Activated CD8-positive, alpha-beta T cell treated with anti-CD3 and anti-CD28 coated beads for 36 hours (primary cell): ENCODE results near the gene SAMD4B. TPM values are rescaled to one million over a fixed set of nuclear protein-coding genes. Genes with fewer than 3 reads are reported as not detected.

Experiments
- ATAC-seq: fragments of 200-7000 bp; cut with Tn5 transposase; one replicate; pipeline ENCODE4 v1.10.0; 2021; ENCODE audit warnings: mild to moderate bottlenecking, moderate library complexity
- CTCF ChIA-PET: fragments of 350-600 bp; sonication (Branson Sonifier 250); formaldehyde crosslinking; loops from one replicate; lab custom pipeline; 2021; ENCODE audit warnings: antibody characterized with exemption; lab: Charles Lee
- POLR2A ChIA-PET: fragments of 350-600 bp; sonication (Branson Sonifier 250); formaldehyde crosslinking; loops from one replicate; lab custom pipeline; 2021; ENCODE audit warnings: antibody characterized with exemption; lab: Charles Lee
- DNase-seq: peaks from one replicate; pipeline ENCODE4 v3.0.0-alpha.2; 2020
- H3K27ac Mint-ChIP-seq: one replicate; pipeline ENCODE4 v1.8.0; 2021; ENCODE audit warnings: mild to moderate bottlenecking, mixed read lengths
- H3K27me3 Mint-ChIP-seq: one replicate; pipeline ENCODE4 v1.8.0; 2021; ENCODE audit warnings: mixed read lengths
- H3K36me3 Mint-ChIP-seq: one replicate; pipeline ENCODE4 v1.8.0; 2021; ENCODE audit warnings: low read depth, mixed read lengths
- H3K4me1 Mint-ChIP-seq: one replicate; pipeline ENCODE4 v1.8.0; 2021; ENCODE audit warnings: low read depth, mixed read lengths
- H3K4me3 Mint-ChIP-seq: one replicate; pipeline ENCODE4 v1.8.0; 2021; ENCODE audit warnings: mild to moderate bottlenecking, moderate library complexity, mixed read lengths
- H3K9me3 Mint-ChIP-seq: one replicate; pipeline ENCODE4 v1.8.0; 2021; ENCODE audit warnings: mixed read lengths
- intact Hi-C: fragments of 100-400 bp; cut with micrococcal nuclease; formaldehyde crosslinking; loops from one replicate; pipeline ENCODE4 v1.10.0; 2022
- total RNA-seq, 2 experiments: library from RNA; stranded (reverse); gene quantifications; one replicate each; pipeline ENCODE4 v1.2.3, GENCODE V29; 2021
- TF ChIP-seq, protein P1 (sequence below): fragments of 200-600 bp; IDR thresholded peaks from one replicate; pipeline ENCODE4 v1.8.0; 2022; ENCODE audit warnings: antibody characterized with exemption, mild to moderate bottlenecking

The SAMD4B gene
- total RNA-seq, 2 experiments from 2014 or later, result 35.5 to 37.1 TPM

DNA sequence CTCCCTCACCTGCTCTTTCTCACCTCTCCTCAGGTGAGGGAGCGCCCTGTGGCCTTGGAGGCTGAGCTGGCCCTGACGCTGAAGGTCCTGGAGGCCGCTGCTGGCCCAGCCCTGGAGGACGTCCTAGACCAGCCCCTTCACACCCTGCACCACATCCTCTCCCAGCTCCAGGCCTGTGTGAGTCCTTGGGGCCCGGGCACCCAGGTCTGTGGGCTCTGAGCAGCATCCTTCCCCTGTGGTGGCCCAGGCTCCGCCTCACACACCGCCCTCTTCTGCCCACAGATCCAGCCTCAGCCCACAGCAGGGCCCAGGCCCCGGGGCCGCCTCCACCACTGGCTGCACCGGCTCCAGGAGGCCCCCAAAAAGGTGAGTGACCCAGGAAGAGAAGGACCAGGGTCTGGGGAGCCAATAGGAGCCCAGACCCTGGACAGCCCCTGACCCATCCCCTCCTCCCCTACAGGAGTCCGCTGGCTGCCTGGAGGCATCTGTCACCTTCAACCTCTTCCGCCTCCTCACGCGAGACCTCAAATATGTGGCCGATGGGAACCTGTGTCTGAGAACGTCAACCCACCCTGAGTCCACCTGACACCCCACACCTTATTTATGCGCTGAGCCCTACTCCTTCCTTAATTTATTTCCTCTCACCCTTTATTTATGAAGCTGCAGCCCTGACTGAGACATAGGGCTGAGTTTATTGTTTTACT lies 44.1 kb upstream of the SAMD4B start:
- H3K4me1 Mint-ChIP-seq, result peaks cover 18% of the 10 kb centered on the region
- peak overlapping the region; percentile 8 for H3K4me3 Mint-ChIP-seq
- DNase-seq (peak; percentile 84), ATAC-seq (peak; percentile 96)
- H3K36me3 Mint-ChIP-seq, result no peaks in the 10 kb centered on the region
- intact Hi-C loops, result no loop called here
- no peaks in the 10 kb centered on the region for H3K27me3 Mint-ChIP-seq
- no peaks in the 10 kb centered on the region for H3K9me3 Mint-ChIP-seq
- ChIA-PET POLR2A (no interaction called here), CTCF (no interaction called here)
- peak overlapping the region; percentile 73 for H3K27ac Mint-ChIP-seq
- TF ChIP-seq, protein P1, sequence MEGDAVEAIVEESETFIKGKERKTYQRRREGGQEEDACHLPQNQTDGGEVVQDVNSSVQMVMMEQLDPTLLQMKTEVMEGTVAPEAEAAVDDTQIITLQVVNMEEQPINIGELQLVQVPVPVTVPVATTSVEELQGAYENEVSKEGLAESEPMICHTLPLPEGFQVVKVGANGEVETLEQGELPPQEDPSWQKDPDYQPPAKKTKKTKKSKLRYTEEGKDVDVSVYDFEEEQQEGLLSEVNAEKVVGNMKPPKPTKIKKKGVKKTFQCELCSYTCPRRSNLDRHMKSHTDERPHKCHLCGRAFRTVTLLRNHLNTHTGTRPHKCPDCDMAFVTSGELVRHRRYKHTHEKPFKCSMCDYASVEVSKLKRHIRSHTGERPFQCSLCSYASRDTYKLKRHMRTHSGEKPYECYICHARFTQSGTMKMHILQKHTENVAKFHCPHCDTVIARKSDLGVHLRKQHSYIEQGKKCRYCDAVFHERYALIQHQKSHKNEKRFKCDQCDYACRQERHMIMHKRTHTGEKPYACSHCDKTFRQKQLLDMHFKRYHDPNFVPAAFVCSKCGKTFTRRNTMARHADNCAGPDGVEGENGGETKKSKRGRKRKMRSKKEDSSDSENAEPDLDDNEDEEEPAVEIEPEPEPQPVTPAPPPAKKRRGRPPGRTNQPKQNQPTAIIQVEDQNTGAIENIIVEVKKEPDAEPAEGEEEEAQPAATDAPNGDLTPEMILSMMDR, result no peak

DNA sequence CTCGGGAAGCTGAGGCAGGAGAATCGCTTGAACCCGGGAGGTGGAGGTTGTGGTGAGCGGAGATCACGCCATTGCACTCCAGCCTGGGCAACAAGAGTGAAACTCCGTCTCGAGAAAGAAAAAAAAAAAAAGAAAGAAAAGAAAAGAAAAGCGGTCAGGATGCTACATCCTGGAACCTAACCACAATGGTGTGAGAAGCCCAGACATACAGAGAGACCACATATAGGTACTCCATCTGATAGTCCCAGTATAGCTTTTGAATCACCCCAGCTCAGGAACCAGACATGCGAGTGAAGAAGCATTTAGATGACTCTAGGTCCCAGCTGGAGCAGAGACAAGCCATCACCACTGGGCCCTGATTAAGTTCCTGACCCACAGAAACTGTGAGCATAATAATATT lies 42.8 kb upstream of the SAMD4B start:
- H3K36me3 Mint-ChIP-seq, result no peaks in the 10 kb centered on the region
- H3K9me3 Mint-ChIP-seq, result no peaks in the 10 kb centered on the region
- ATAC-seq, result peak; percentile 40
- H3K27me3 Mint-ChIP-seq, result no peaks in the 10 kb centered on the region
- intact Hi-C loops, result no loop called here
- TF ChIP-seq, protein P1, result no peak
- POLR2A ChIA-PET, result no interaction called here
- CTCF ChIA-PET, result no interaction called here
- H3K4me3 Mint-ChIP-seq, result no peak overlapping the region
- DNase-seq, result peak; percentile 41
- H3K4me1 Mint-ChIP-seq, result peaks cover 18% of the 10 kb centered on the region
- H3K27ac Mint-ChIP-seq, result no peak overlapping the region

DNA sequence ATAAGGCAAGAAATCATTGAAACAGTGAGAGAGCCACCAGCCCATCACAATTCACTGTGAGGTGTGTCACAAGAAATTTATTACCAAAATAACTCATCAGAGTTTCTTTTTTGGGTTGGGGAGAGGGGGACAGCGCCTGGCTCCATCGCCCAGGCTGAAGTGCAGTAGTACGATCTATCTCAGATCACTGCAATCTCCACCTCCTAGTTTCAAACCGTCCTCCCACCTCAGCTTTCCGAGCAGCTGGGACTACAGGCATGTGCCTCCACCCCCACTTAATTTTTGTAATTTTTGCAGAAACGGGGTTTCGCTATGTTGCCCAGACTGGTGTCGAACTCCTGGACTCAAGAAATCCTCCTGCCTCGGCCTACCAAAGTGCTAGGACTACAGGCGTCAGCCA lies 42.4 kb upstream of the SAMD4B start:
- Mint-ChIP-seq H3K4me3 (no peak overlapping the region), H3K36me3 (no peaks in the 10 kb centered on the region), H3K27ac (no peak overlapping the region), H3K4me1 (peaks cover 18% of the 10 kb centered on the region), H3K9me3 (no peaks in the 10 kb centered on the region), H3K27me3 (no peaks in the 10 kb centered on the region)
- TF ChIP-seq, protein P1, result no peak
- POLR2A ChIA-PET, result no interaction called here
- intact Hi-C loops, result no loop called here
- CTCF ChIA-PET, result no interaction called here
- ATAC-seq (no peak), DNase-seq (no peak)

DNA sequence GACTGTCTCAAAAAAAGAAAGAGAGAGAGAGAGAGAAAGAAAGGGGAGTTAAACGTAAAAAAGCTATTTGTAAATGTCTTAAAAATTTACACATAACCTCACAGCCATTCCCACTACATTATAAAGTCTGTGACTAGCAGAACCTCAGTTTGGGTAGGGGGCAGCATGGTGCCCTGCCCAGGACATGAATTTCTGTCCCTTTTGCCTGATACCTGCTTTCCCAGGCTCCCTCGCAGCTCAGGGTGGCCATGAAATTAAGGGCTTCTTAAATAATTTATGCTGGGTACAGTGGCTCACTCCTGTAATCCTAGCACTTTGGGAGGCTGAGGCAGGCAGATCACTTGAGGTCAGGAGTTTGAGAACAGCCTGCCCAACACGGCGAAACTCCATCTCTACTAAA lies 41.2 kb upstream of the SAMD4B start:
- TF ChIP-seq, protein P1, result no peak
- intact Hi-C loops, result no loop called here
- Mint-ChIP-seq H3K36me3 (no peaks in the 10 kb centered on the region), H3K4me3 (no peak overlapping the region), H3K27ac (no peak overlapping the region), H3K9me3 (no peaks in the 10 kb centered on the region), H3K4me1 (peaks cover 16% of the 10 kb centered on the region), H3K27me3 (no peaks in the 10 kb centered on the region)
- ChIA-PET POLR2A (no interaction called here), CTCF (no interaction called here)
- no peak for DNase-seq
- ATAC-seq, result no peak

DNA sequence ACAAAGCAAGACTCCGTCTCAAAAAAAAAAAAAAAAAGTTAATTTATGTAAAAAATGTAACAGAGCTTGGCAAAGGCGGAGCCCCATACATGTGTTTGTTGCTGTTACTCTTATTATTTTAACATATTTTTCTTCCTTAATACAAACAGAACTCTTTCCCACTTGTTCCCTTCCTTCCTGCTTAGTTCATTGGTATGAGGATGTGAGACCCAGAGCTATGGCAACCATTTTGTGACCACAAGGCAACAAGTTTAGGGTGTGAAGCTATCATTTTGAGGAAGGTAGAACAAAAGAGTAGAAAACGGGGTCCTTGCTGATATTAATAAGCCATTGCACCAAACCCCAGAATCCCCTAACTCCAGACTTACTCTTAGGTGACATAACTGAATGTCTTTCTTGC lies 40.7 kb upstream of the SAMD4B start:
- intact Hi-C loops, result no loop called here
- Mint-ChIP-seq H3K27ac (no peak overlapping the region), H3K36me3 (peaks cover 2% of the 10 kb centered on the region), H3K4me3 (no peak overlapping the region), H3K27me3 (no peaks in the 10 kb centered on the region), H3K4me1 (peaks cover 16% of the 10 kb centered on the region), H3K9me3 (no peaks in the 10 kb centered on the region)
- TF ChIP-seq, protein P1, result no peak
- POLR2A ChIA-PET, result no interaction called here
- DNase-seq, result no peak
- CTCF ChIA-PET, result no interaction called here
- ATAC-seq, result no peak
